SK-N-DZ (cell line): Measurements from ENCODE around the gene GRM1.

Source experiments
- DNase-seq: peaks from one replicate; pipeline ENCODE4 v3.0.0-alpha.2; 2015; ENCODE audit warnings: low spot score

Gene GRM1

DNA sequence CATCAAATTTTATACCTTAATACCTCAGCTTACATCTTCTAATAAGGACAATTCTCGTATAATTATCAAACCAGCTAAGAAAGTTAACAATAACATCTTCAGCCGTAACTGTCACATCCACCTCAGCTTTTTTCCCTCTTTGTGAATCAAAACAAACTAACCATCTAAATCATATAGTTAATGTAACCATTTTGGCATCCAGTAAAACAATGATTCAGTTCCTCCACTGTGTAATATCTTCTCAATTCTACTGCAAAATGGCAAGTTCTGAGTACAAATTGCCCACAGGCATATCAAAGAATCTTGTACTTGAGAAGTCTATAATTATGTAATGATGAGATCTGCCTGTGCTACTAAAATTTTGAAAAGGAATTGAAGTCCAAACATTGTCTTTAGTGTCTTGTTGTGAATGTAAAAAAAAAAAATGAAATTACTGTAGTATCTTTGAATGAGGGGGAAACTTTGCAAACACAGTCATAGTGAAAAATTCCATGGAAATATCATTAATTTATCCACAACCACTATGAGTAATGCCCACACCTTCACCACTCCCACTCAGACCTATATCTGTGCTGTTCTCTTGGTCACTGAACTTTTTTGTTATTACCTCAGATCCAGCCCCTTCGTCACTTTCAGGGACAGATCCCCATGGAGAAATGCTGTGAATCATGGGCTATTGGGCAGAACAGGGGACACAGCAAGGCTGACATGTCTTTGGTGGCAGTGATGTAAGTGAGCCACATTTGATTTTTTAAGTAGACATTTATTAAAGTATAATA, 336.1 kb downstream of the GRM1 start:
- no peak for DNase-seq

DNA sequence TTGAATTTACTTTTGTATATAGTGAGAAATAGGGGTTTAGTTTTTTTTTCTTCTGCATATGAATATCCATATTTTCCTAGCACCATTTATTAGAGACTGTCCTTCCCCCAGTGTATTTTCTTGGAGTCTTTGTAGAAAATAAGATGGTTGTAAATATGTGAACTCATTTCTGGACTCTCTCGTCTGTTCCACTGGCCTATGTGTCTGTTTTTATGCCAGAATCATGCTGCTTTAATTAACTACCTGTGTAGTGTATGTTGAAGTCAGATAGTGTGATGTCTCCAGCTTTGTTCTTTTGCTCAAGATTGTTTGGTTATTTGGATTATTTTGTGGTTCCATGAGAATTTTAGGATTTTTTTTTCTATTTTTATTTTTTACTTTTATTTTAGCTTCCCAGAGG, 338.2 kb downstream of the GRM1 start:
- DNase-seq = no peak

DNA sequence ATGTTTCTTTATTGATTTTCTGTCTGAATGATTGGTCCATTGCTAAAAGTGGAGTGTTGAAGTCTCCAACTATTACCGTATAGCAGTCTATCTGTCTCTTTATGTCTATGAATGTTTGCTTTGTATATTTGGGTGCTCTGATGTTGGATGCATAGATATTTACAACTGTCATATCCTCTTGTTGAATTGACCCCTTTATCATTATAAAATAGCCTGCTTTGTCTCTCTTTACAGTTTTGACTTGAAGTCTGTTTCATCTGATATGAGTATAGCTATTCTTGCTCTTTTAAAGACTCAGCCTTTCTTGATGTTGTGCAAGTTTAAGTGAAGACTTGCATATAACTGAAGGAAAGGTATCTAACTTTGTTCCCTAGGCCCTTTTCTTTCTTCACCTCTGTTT, 341.0 kb downstream of the GRM1 start:
- DNase-seq = no peak

DNA sequence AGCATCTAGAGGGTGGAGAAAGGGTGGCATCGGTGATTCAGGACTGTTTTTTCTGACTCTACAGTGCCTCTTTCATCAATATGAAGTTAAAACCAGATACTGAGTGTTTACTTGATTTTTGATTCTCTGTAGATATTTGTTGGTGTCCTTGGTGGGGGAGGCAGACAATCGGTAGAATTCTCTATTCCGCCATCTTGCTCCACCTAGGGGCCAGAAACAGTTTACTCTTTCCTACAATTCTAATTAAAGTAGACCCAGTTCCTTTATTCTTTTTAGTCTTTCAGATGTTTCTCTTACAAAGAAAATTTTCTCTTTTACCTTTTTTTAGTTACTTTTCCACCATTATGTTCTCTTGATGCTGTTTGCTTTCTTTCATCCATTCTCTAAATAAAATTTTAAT, 352.6 kb downstream of the GRM1 start:
- DNase-seq = no peak

DNA sequence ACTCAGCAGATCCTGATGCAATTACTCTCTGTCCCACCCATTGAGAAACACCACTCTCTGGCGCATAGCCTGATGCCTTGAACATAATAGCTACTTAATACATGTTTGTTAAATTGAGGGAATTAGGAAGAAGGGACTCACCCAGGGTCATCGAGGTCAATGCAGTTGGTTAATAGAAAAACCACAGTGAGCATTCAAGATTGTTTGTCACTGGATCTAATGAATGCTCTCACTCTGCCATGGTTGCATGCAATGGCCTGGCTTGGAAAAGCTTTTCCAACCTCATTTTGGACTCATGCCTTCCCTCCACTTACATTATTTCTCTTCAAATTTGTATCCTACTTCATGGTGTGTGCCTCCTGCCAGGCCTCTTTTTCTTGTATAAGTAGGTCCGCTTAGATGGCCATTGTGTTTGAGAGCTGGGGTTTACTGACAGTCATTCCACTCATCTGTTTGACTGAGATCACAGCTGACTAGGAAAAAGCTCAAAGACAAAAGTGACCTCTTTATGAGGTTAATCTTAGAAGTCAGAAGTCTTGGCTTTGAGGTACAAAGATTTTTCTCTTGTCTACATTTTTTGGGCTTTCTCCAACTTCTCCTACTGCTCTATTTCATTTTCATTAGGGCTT, 360.0 kb downstream of the GRM1 start:
- DNase-seq = no peak

DNA sequence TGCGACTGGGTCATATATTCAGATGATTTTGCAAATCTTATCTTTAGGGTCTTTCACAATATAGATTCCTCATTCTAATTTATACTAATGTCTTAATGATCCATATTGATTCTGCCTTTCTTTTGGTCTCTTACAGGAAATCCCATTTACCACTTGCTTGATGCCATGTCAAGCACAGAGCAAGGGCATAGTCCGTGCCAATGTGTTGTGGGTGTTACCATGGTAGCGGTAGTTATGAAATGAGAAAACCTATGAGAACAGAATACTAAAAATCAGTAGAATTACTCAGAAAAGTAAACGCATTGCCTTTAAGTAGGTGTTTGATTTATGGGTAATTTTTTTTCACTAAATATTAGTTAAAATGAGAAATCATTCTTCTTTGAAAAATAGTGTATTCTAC, 360.9 kb downstream of the GRM1 start:
- no peak for DNase-seq

DNA sequence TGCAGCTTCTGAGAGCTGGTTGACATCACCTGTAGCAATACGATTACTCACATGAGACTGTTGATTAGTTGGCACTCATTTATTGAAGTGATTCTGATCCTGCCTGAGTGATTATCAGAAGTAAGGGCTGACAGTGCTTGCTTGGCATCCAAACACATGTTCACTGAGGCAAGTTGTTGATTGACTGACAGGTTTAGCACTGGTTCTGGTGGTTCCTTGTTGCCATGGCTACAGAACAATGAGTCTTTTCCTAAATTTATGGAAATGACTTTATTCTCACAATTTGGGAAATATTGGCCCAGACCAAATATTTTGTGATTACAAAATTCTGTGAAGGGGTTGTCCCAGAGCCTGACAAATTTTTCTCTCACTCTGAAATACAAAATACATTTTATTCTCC, 368.8 kb downstream of the GRM1 start:
- DNase-seq = no peak

DNA sequence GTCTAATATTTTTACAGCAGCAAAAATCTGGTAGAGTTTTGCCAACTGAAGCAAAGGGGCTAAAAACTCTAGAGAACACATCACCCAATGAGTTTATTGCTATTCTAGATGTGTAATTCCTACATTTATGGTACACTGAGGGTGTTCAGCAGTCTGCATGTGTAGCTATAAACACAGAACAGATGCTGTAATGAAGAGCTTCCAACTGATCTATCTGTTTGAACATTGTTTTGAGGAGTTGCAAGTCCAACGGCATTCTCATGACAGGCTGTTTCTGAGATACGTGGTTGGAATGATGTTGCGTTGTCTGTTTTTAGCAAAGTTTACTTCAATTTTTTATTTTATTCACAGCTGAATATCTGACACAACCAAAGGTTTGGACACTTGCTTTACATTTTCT, 373.6 kb downstream of the GRM1 start:
- DNase-seq = no peak

DNA sequence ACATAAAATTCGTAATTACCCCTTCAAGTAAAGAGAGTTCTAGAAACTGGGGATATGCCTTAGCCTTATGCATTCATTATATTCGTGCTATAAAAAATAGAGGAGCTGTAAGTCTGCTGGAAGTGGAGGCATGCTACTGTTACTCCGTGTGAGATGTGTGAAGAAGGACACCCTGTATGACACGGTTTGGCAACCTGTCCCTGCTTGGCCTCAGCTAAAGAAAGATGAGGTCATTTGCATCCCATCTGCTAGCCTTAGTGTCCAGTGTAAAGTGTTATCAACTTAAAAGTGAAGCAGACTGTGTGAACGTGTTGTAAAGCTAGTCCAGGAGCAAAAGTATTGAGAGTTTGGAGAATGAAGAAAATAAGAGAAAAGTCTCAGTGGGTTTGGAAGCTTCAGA, 379.7 kb downstream of the GRM1 start:
- DNase-seq = no peak

DNA sequence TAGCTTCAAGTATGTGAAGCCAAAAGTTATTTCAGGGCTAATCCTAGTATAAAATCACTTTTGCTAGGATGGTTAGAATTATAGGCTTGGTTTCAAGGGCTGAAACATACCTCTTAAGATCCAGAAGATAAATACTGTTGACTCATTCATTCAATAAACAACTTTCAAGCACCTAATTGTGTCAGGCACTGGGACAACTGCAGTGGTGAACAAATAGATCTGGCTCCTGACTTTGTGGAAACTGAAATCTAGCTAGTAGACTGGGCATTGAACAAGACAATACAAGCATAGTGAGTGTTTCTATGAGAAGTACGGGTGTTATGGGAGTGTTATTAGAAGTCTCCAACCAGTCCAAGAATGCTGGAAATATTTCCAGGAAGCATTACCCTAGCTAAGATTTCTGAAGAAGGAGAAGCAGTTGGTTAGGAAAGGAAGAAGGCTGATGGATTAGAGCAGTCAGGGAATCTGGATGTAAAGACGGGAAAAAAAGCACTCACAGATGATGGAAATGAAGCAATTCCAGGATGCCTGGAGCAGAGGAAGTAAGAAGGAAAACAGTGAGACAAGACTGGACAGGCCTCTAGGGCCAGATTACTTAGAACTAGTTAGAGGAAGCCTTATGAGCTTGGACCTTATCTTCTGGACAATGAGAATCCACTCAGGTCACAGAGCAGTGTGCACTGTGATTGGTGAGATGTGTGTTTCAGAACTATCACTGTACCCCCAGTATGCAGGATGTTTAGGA, 382.2 kb downstream of the GRM1 start:
- no peak for DNase-seq

DNA sequence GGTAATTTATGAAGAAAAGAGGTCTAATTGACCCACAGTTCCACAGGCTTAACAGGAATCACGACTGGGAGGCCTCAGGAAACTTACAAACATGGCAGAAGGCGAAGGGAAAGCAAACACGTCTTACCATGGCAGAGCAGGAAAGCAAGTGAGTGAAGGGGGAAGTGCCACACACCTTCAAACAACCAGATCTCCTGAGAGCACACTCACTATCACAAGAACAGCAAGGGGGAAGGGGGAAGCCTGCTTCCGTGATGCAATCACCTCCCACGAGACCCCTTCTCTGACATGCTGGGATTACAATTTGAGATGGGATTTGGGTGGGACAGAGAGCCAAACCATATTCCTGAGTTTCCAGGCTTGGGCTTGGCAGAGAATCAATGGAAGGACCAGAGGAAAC, 390.7 kb downstream of the GRM1 start:
- DNase-seq = no peak

DNA sequence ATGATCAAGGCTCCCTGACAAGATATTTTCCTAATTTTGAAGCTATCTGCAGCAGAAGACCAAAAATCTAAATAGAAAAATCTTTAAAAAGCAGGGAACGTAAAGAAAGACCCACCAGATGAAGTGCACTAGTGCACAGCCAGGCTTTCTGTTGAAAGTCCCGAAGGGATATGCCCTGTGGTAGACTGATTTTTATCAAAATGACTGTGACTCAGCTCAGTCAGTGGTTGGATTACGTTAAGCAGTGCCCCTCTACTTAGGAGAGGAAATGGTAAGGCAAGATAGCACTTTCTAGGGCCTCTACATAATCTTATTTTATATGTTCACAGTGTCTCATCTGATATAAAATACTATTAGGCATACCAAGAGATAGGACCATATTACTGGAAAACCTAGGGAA, 391.4 kb downstream of the GRM1 start:
- DNase-seq = no peak

DNA sequence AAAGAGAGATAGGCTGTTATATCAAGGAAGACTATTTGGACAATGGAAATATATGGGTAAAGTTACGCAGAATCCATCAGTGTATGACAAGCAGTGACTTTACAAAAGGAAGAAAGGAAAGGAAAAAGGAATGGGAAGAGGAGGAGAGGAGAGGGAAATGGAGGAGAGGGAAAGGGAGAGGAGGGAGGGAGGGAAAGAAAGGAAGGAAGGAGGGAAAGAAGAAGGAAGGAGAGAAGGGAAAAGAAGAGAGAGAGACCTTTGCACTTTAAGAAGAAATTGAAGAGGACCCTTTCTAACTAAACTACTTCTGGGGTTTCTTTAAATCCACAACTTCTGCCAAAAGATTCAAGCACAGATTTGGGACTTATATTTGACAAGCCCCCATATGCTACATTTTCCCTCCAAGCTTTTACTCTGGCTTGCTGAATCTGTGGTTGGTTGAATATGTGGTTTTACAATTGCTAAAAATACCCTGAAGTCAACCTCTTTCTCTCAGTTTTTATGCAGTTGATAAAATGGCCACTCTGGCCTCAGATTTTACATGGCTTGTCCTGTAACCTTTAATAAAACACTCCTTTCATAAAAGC, 394.0 kb downstream of the GRM1 start:
- DNase-seq = no peak

DNA sequence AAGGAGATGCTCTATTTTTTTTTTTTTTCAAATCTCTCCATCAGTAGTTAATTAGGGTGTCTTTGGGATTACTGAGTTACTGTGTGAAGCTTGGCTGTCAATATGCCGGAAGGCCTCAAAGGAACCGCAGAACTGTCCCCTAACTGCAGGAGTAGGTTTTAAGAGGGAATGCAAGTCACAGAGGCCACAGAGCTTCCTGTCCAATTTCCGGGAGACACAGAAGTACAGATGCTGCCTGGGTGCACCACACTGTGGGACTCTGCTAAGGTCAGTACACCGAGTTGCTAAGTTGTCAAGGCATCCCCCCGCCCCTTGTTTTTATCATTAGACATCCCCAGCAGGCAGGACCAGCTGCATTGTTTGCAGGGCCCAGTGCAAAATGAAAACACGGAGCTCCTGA, 394.6 kb downstream of the GRM1 start:
- no peak for DNase-seq

DNA sequence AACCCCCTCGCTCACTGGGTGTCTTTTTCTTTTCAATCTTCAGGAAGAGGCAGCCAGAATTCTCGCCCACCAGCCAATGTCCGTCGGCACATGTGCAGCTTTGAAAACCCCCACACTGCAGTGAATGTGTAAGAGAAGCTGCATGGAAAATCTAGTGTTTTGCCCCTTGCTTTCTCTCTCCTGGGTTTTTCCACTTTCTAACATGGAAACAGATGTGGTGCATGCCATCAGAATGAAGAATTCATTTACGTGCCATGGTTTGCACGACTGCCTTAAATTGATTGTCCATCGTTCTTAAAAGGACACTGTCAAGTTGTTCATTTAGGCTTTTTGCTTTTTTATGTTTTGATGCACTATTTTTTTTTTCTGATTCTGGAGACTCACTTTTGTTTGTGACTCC, 397.7 kb downstream of the GRM1 start:
- DNase-seq = no peak

DNA sequence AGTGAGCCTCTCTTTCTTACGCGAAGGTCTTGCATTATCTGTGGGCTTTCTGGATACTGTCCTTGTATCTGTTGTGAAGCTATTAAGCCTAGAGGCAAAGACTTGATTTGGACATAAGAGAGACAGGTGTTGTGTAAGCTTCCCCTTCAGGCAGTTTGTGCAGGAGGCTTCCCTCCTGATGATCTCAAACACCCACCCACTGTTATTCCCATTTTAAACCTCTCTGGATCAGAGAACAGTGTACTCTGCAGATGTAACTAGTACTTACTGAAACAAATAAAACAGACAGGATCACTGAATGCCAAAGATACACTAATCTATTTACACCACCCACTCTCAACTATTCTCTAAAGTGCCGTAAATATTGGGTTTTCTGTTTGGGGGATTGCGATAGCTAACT, 401.0 kb downstream of the GRM1 start:
- no peak for DNase-seq

DNA sequence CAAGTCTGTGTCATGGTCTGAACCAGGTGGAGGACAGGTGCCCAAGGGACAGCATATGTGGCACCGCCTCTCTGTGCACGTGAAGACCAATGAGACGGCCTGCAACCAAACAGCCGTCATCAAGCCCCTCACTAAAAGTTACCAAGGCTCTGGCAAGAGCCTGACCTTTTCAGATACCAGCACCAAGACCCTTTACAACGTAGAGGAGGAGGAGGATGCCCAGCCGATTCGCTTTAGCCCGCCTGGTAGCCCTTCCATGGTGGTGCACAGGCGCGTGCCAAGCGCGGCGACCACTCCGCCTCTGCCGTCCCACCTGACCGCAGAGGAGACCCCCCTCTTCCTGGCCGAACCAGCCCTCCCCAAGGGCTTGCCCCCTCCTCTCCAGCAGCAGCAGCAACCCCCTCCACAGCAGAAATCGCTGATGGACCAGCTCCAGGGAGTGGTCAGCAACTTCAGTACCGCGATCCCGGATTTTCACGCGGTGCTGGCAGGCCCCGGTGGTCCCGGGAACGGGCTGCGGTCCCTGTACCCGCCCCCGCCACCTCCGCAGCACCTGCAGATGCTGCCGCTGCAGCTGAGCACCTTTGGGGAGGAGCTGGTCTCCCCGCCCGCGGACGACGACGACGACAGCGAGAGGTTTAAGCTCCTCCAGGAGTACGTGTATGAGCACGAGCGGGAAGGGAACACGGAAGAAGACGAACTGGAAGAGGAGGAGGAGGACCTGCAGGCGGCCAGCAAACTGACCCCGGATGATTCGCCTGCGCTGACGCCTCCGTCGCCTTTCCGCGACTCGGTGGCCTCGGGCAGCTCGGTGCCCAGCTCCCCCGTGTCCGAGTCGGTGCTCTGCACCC, 405.2 kb downstream of the GRM1 start:
- no peak for DNase-seq

DNA sequence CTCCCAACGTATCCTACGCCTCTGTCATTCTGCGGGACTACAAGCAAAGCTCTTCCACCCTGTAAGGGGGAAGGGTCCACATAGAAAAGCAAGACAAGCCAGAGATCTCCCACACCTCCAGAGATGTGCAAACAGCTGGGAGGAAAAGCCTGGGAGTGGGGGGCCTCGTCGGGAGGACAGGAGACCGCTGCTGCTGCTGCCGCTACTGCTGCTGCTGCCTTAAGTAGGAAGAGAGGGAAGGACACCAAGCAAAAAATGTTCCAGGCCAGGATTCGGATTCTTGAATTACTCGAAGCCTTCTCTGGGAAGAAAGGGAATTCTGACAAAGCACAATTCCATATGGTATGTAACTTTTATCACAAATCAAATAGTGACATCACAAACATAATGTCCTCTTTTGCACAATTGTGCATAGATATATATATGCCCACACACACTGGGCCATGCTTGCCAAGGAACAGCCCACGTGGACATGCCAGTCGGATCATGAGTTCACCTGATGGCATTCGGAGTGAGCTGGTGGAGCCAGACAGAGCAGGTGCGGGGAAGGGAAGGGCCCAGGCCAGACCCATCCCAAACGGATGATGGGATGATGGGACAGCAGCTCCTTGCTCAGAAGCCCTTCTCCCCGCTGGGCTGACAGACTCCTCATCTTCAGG, 406.0 kb downstream of the GRM1 start:
- DNase-seq = no peak

DNA sequence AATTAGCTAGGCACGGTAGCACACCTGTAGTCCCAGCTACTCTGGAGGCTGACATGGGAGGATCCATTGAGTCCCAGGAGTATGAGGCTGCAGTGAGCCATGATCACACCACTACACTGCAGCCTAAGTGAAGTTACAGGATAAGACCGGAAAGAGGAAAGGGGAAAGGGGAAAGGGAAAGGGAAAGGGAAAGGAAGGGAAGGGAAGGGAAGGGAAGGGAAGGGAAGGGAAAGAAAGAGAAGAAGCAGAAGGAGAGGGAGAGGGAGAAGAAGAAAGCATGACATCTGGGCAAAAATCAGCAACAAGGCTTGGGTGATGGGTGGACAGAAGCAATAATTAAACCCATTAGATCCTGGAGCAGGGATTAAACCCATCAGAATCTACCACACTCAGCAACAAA, 413.0 kb downstream of the GRM1 start:
- DNase-seq = no peak

DNA sequence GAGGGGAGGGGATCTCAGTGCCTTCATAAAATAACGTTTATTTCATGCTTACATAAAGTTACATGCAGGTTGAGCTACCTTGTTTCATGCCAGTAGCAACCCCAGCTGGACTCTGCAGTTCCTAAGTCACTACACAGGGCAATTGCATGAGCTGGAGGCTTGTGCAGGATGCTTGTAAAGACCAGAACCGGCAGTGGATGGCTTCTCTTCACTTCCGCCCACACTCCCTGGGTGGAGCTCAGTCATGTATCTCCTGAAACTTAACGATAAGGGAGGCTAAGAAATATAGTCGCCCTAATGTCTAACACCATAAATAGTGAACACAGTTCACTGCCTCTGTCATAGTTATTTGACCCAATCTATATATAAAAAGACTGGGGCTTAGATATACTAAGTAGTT, 415.3 kb downstream of the GRM1 start:
- DNase-seq = no peak

DNA sequence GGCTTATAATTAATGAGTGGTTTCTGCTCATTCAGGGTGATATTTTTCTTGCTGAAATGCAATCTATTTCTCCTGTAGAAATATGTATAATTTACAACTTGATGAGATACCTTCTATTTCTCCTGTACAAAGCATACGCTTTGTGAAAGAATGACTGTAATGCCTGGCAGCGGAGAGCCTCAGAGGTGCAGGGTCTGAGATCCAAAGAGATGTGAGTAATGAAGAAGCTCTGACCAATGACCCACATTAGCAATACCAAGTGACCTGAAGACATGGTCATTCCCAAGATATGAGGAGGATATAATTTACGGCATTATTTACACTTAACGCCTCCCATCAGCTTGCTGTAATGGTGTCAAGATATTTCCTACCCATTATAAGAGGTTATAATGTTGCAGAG, 416.4 kb downstream of the GRM1 start:
- no peak for DNase-seq
